Activated T-cell treated with anti-CD3 and anti-CD28 coated beads, Interleukin-2, amount 50 U/mL, for 1 hour (primary cell): Measurements from ENCODE around the gene KANTR.

Source experiments
- DNase-seq: peaks from one replicate; pipeline ENCODE4 v3.0.0-alpha.2; 2020

The KANTR gene

GRCh38 chrX:53081925-53082772, 11.8 kb upstream of the KANTR start, which contains the start of gene TSPYL2:
Gene TSPYL2 (plus strand): TSS chrX:53082367. CDS start chrX:53082499, 132 bp downstream.
- peak; percentile 92 for DNase-seq

- DNase-seq: peak; percentile 25
Observed at GRCh38 chrX:53082773-53083616, 10.9 kb upstream of the KANTR start.

GRCh38 chrX:53084043-53084570, 9.8 kb upstream of the KANTR start:
- DNase-seq: peak; percentile 27

GRCh38 chrX:53084863-53085262, 9.1 kb upstream of the KANTR start:
- DNase-seq: peak; percentile 26

- DNase-seq: no peak
Observed at GRCh38 chrX:53085661-53086229, 8.2 kb upstream of the KANTR start.

GRCh38 chrX:53086464-53086863, 7.5 kb upstream of the KANTR start:
- DNase-seq: no peak

GRCh38 chrX:53087388-53087831, 6.5 kb upstream of the KANTR start:
- DNase-seq: peak; percentile 28

- peak; percentile 85 for DNase-seq
Observed at GRCh38 chrX:53088136-53088974, 5.6 kb upstream of the KANTR start.

GRCh38 chrX:53089224-53089842, 4.6 kb upstream of the KANTR start:
- peak; percentile 40 for DNase-seq

- no peak for DNase-seq
Observed at GRCh38 chrX:53089925-53090324, 4.0 kb upstream of the KANTR start.

GRCh38 chrX:53091354-53091753, 2.6 kb upstream of the KANTR start:
- no peak for DNase-seq

- peak; percentile 71 for DNase-seq
Observed at GRCh38 chrX:53093177-53093655, 726 bp upstream of the KANTR start.

GRCh38 chrX:53094582-53094905, 602 bp downstream of the KANTR start:
- DNase-seq: no peak

GRCh38 chrX:53095796-53096195, 1.9 kb downstream of the KANTR start:
- no peak for DNase-seq

- no peak for DNase-seq
Observed at GRCh38 chrX:53114864-53115549, 21.1 kb downstream of the KANTR start.

- no peak for DNase-seq
Observed at GRCh38 chrX:53115550-53115874, 21.6 kb downstream of the KANTR start.

GRCh38 chrX:53116101-53116500, 22.2 kb downstream of the KANTR start:
- no peak for DNase-seq

- no peak for DNase-seq
Observed at GRCh38 chrX:53122013-53122412, 28.1 kb downstream of the KANTR start.

GRCh38 chrX:53125506-53125905, 31.6 kb downstream of the KANTR start:
- no peak for DNase-seq

- DNase-seq: no peak
Observed at GRCh38 chrX:53126377-53126776, 32.4 kb downstream of the KANTR start.

GRCh38 chrX:53128097-53128749, 34.3 kb downstream of the KANTR start:
- DNase-seq: no peak
